GM12892 (cell line): ENCODE results near the gene ERCC2.

Experiments
- POLR2A ChIP-seq: IDR thresholded peaks from 2 replicates; pipeline ENCODE4 v1.6.1; 2011; ENCODE audit warnings: low read depth, low read length, control low read depth
- POLR2AphosphoS5 ChIP-seq: IDR thresholded peaks from 2 replicates; pipeline ENCODE4 v1.6.1; 2011; ENCODE audit warnings: low read depth, low read length, control low read depth
- TAF1 ChIP-seq: IDR thresholded peaks from 2 replicates; pipeline ENCODE4 v1.6.1; 2011; ENCODE audit warnings: low read depth, mild to moderate bottlenecking, control low read depth, low read length, borderline replicate concordance

DNA sequence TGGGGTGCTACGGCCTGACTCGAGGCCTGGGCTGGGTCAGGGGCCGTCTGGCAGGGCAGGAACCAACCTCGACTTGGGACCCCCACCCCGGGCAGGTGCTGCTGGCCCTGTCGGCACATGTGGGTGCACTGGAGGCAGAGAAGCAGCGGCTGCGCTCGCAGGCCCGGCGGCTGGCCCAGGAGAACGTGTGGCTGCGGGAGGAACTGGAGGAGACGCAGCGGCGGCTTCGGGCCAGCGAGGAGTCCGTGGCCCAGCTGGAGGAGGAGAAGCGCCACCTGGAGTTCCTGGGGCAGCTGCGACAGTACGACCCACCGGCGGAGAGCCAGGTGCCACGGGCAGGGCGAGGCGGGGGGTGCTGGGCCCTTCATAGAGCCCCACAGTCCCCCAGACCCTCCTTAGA, 23.9 kb downstream of the ERCC2 start:
- TF ChIP-seq POLR2A (no peak), TAF1 (no peak), POLR2AphosphoS5 (no peak)
